HEK293 (cell line): ENCODE results near the gene FTO.

Experiments
- CTCF ChIA-PET: fragments of 350-600 bp; formaldehyde crosslinking; extraction: SDS; loops from one replicate; lab custom pipeline; 2021; ENCODE audit warnings: antibody characterized with exemption; lab: Yijun Ruan, JAX
- POLR2A ChIA-PET: fragments of 300-600 bp; formaldehyde crosslinking; extraction: SDS; loops from one replicate; lab custom pipeline; 2020; ENCODE audit warnings: antibody characterized with exemption, inconsistent platforms; lab: Yijun Ruan, JAX
- H3K27ac ChIP-seq: fragments of 200-500 bp; sonication (Bioruptor generic); 2 replicates; pipeline ENCODE4 v1.5.1; 2014; ENCODE audit warnings: low read depth, low read length, control low read depth, inconsistent platforms; ENCODE audit errors: extremely low read depth
- H3K36me3 ChIP-seq, 2 experiments: fragments of 200-500 bp in 1 of 2; sonication (Bioruptor generic) in 1 of 2; 1 replicate in 1 of 2; 2 replicates in 1 of 2; pipeline ENCODE4 v1.5.1; 2014 to 2017; ENCODE audit warnings: inconsistent platforms in 2 of 2, low read length in 2 of 2; ENCODE audit not compliant: control insufficient read depth in 2 of 2, insufficient read depth in 1 of 2
- H3K4me1 ChIP-seq: fragments of 200-500 bp; sonication (Bioruptor generic); 2 replicates; pipeline ENCODE4 v1.5.1; 2014; ENCODE audit warnings: mild to moderate bottlenecking, low read length, inconsistent platforms; ENCODE audit not compliant: control insufficient read depth, insufficient read depth
- H3K4me3 ChIP-seq: 2 replicates; pipeline ENCODE4 v1.5.1; 2011; ENCODE audit warnings: low read depth, mild to moderate bottlenecking, control low read depth, low read length, moderate library complexity
- H3K9me3 ChIP-seq: fragments of 200-500 bp; sonication (Bioruptor generic); 2 replicates; pipeline ENCODE4 v1.5.1; 2014; ENCODE audit warnings: low read depth, low read length, inconsistent platforms; ENCODE audit not compliant: control insufficient read depth, insufficient read depth
- BCL6B ChIP-seq: fragments of 450-650 bp; formaldehyde crosslinking; IDR thresholded peaks from 2 replicates; pipeline ENCODE4 v1.5.1; 2017; ENCODE audit warnings: missing biosample characterization, missing genetic modification characterization
- GLI2 ChIP-seq: fragments of 450-650 bp; formaldehyde crosslinking; IDR thresholded peaks from 2 replicates; pipeline ENCODE4; 2017; ENCODE audit warnings: missing biosample characterization, missing genetic modification characterization, low read depth, borderline replicate concordance
- KLF10 ChIP-seq: fragments of 450-650 bp; IDR thresholded peaks from 2 replicates; pipeline ENCODE4 v1.5.1; 2018; ENCODE audit warnings: missing biosample characterization, mild to moderate bottlenecking, missing genetic modification characterization
- KLF9 ChIP-seq: fragments of 450-650 bp; formaldehyde crosslinking; IDR thresholded peaks from 2 replicates; pipeline ENCODE4 v1.5.1; 2016; ENCODE audit warnings: missing biosample characterization, missing genetic modification characterization, low read depth
- WT1 ChIP-seq: fragments of 450-650 bp; formaldehyde crosslinking; IDR thresholded peaks from 2 replicates; pipeline ENCODE4 v1.5.1; 2016; ENCODE audit warnings: missing biosample characterization, missing genetic modification characterization
- YY2 ChIP-seq: fragments of 450-650 bp; formaldehyde crosslinking; IDR thresholded peaks from 2 replicates; pipeline ENCODE4 v1.5.1; 2016; ENCODE audit warnings: missing biosample characterization, missing genetic modification characterization
- ZBTB20 ChIP-seq: fragments of 450-650 bp; formaldehyde crosslinking; IDR thresholded peaks from 2 replicates; pipeline ENCODE4 v1.5.1; 2016; ENCODE audit warnings: missing biosample characterization, missing genetic modification characterization
- ZBTB26 ChIP-seq: fragments of 450-650 bp; formaldehyde crosslinking; optimal IDR thresholded peaks from 2 replicates; pipeline ENCODE3; 2016; ENCODE audit warnings: missing biosample characterization, mild to moderate bottlenecking, missing genetic modification characterization
- ZBTB8A ChIP-seq: fragments of 450-650 bp; formaldehyde crosslinking; IDR thresholded peaks from 2 replicates; pipeline ENCODE4 v1.5.1; 2016; ENCODE audit warnings: missing biosample characterization, missing genetic modification characterization
- ZEB2 ChIP-seq: fragments of 450-650 bp; formaldehyde crosslinking; IDR thresholded peaks from 2 replicates; pipeline ENCODE4 v1.5.1; 2016; ENCODE audit warnings: missing biosample characterization, missing genetic modification characterization
- ZIC2 ChIP-seq: fragments of 450-650 bp; formaldehyde crosslinking; IDR thresholded peaks from 2 replicates; pipeline ENCODE4 v1.5.1; 2016; ENCODE audit warnings: missing biosample characterization, missing genetic modification characterization
- ZNF169 ChIP-seq: fragments of 450-650 bp; formaldehyde crosslinking; IDR thresholded peaks from 2 replicates; pipeline ENCODE4 v1.5.1; 2016; ENCODE audit warnings: missing biosample characterization, missing genetic modification characterization
- ZNF19 ChIP-seq: fragments of 450-650 bp; formaldehyde crosslinking; IDR thresholded peaks from 2 replicates; pipeline ENCODE4; 2016; ENCODE audit warnings: missing biosample characterization, missing genetic modification characterization, low read depth
- ZNF221 ChIP-seq: fragments of 450-650 bp; formaldehyde crosslinking; IDR thresholded peaks from 2 replicates; pipeline ENCODE4 v1.5.1; 2017; ENCODE audit warnings: missing biosample characterization, missing genetic modification characterization, borderline replicate concordance
- ZNF292 ChIP-seq: fragments of 450-650 bp; formaldehyde crosslinking; IDR thresholded peaks from 2 replicates; pipeline ENCODE4 v1.5.1; 2016; ENCODE audit warnings: low read depth, missing biosample characterization, missing genetic modification characterization, borderline replicate concordance
- ZNF362 ChIP-seq: fragments of 450-650 bp; formaldehyde crosslinking; IDR thresholded peaks from 2 replicates; pipeline ENCODE4 v1.5.1; 2016; ENCODE audit warnings: missing biosample characterization, missing genetic modification characterization
- ZNF580 ChIP-seq: fragments of 450-650 bp; formaldehyde crosslinking; IDR thresholded peaks from 2 replicates; pipeline ENCODE4 v1.5.1; 2016; ENCODE audit warnings: missing biosample characterization, missing genetic modification characterization
- ZNF664 ChIP-seq: fragments of 450-650 bp; formaldehyde crosslinking; IDR thresholded peaks from 2 replicates; pipeline ENCODE4 v1.5.1; 2016; ENCODE audit warnings: missing biosample characterization, missing genetic modification characterization
- ZNF791 ChIP-seq: fragments of 450-650 bp; formaldehyde crosslinking; IDR thresholded peaks from 2 replicates; pipeline ENCODE4 v1.5.1; 2016; ENCODE audit warnings: missing biosample characterization, missing genetic modification characterization
- ZXDB ChIP-seq: fragments of 450-650 bp; formaldehyde crosslinking; IDR thresholded peaks from 2 replicates; pipeline ENCODE4 v1.5.1; 2016; ENCODE audit warnings: missing biosample characterization, missing genetic modification characterization

Gene FTO

GRCh38 chr16:54068212-54068611 is 364.3 kb downstream of the FTO start:
- CTCF ChIA-PET, result no interaction called here
- TF ChIP-seq ZNF791 (tag by site-specific recombination) (no peak), ZNF169 (no peak), ZNF221 (no peak), KLF10 (tag by site-specific recombination) (no peak), ZNF580 (no peak), ZBTB8A (tag by site-specific recombination) (no peak), GLI2 (no peak), ZXDB (tag by site-specific recombination) (no peak), ZNF664 (tag by site-specific recombination) (no peak), ZBTB26 (no peak), ZIC2 (tag by site-specific recombination) (no peak), ZNF362 (no peak), BCL6B (tag by site-specific recombination) (no peak), ZNF292 (tag by site-specific recombination) (no peak), ZEB2 (tag by site-specific recombination) (no peak), YY2 (tag by site-specific recombination) (no peak), WT1 (tag by site-specific recombination) (no peak), KLF9 (tag by site-specific recombination) (no peak), ZNF19 (tag by site-specific recombination) (no peak)
- TF ChIP-seq, all 188 proteins: peak for 0
- Histone ChIP-seq H3K36me3 (no peaks in the 10 kb centered on the region), H3K4me1 (peaks cover 12% of the 10 kb centered on the region; the same call in 1 of the 2 replicates), H3K27ac (no peak overlapping the region; the same call in 1 of the 2 replicates), H3K4me3 (no peak overlapping the region), H3K9me3 (no peaks in the 10 kb centered on the region)
- POLR2A ChIA-PET, result no interaction called here

GRCh38 chr16:54069601-54070239 is 365.8 kb downstream of the FTO start:
- Histone ChIP-seq H3K4me3 (no peak overlapping the region), H3K9me3 (no peaks in the 10 kb centered on the region), H3K36me3 (no peaks in the 10 kb centered on the region), H3K27ac (no peak overlapping the region), H3K4me1 (peaks cover 12% of the 10 kb centered on the region; the same call in 1 of the 2 replicates)
- ChIA-PET CTCF (no interaction called here), POLR2A (no interaction called here)
- TF ChIP-seq ZBTB20 (tag by site-specific recombination) (no peak), ZNF664 (tag by site-specific recombination) (peak; percentile 98)
